NCI-H2029 (cell line): Measurements from ENCODE around the gene TECPR1.
A peak's percentile ranks its signal among the peaks of the same experiment; 100 is the strongest.

Source experiments
- DNase-seq: peaks from one replicate; lab custom pipeline; 2025; lab: John Stamatoyannopoulos, UW

The TECPR1 gene

GRCh38 chr7:98211221-98211675 is 40.8 kb downstream of the TECPR1 start, which contains the start of gene BHLHA15:
Gene BHLHA15, plus strand, starts transcription at chr7:98211439. Its CDS starts 871 bp downstream, at chr7:98212310.
- peak; percentile 34 for DNase-seq

- DNase-seq: peak; percentile 2
Observed at GRCh38 chr7:98210513-98211220, 41.4 kb downstream of the TECPR1 start.

GRCh38 chr7:98209166-98209920 is 42.7 kb downstream of the TECPR1 start:
- DNase-seq: no peak

GRCh38 chr7:98206451-98207330 is 45.3 kb downstream of the TECPR1 start:
- DNase-seq: no peak

- DNase-seq: no peak
Observed at GRCh38 chr7:98205162-98205845, 46.7 kb downstream of the TECPR1 start.

- no peak for DNase-seq
Observed at GRCh38 chr7:98204670-98205069, 47.4 kb downstream of the TECPR1 start.

- no peak for DNase-seq
Observed at GRCh38 chr7:98203964-98204605, 47.9 kb downstream of the TECPR1 start.

GRCh38 chr7:98203261-98203963 is 48.6 kb downstream of the TECPR1 start:
- DNase-seq: no peak

- no peak for DNase-seq
Observed at GRCh38 chr7:98202367-98203195, 49.5 kb downstream of the TECPR1 start.

GRCh38 chr7:98200364-98200763 is 51.7 kb downstream of the TECPR1 start:
- no peak for DNase-seq

- no peak for DNase-seq
Observed at GRCh38 chr7:98199131-98199530, 52.9 kb downstream of the TECPR1 start.

GRCh38 chr7:98196706-98197605 is 55.1 kb downstream of the TECPR1 start:
- DNase-seq: no peak

GRCh38 chr7:98194672-98195457 is 57.2 kb downstream of the TECPR1 start:
- no peak for DNase-seq

GRCh38 chr7:98194186-98194585 is 57.8 kb downstream of the TECPR1 start:
- DNase-seq: no peak

- no peak for DNase-seq
Observed at GRCh38 chr7:98193474-98194180, 58.4 kb downstream of the TECPR1 start.

- DNase-seq: no peak
Observed at GRCh38 chr7:98192781-98193457, 59.1 kb downstream of the TECPR1 start.
